ENCODE data around the gene C22orf42.

- TF ChIP-seq CTCF (optimal IDR thresholded peaks at IDR 0.05 in 1 of 3, IDR thresholded peaks at IDR 0.05 in 1 of 3, conservative IDR thresholded peaks at IDR 0.05 in 1 of 3; ENCODE audit: extremely low read depth in 1 of 3, insufficient read depth in 2 of 3, low read length in 3 of 3) (no peak), EZH2 (IDR thresholded peaks at IDR 0.05; ENCODE audit: low read length) (no peak)
Measured at GRCh38 chr22:32130464-32130863, 28.6 kb downstream of the C22orf42 start.

All from keratinocyte (primary cell).